Suprapubic skin (tissue), 4 donors: ENCODE data around the gene CCM2. TPM values are rescaled to one million over a fixed set of nuclear protein-coding genes. Genes with fewer than 3 reads are reported as not detected.

Experiments used
- DNase-seq, 2 donors: peaks; one replicate each; pipeline ENCODE4 v3.0.0-alpha.2; 2019; ENCODE audit warnings: low spot score in 2 of 2
- H3K27ac ChIP-seq: fragments of 200-600 bp; sonication (generic); one replicate; pipeline ENCODE4 v1.5.1; 2019
- H3K27me3 ChIP-seq: fragments of 200-600 bp; sonication (generic); one replicate; pipeline ENCODE4 v1.5.1; 2019
- H3K36me3 ChIP-seq: fragments of 200-600 bp; sonication (generic); one replicate; pipeline ENCODE4 v1.5.1; 2019
- H3K4me1 ChIP-seq: fragments of 200-600 bp; sonication (generic); one replicate; pipeline ENCODE4 v1.5.1; 2019
- H3K4me3 ChIP-seq: fragments of 200-600 bp; sonication (generic); one replicate; pipeline ENCODE4 v1.5.1; 2019; ENCODE audit warnings: mild to moderate bottlenecking
- H3K9me3 ChIP-seq: fragments of 200-600 bp; sonication (generic); one replicate; pipeline ENCODE4 v1.5.1; 2019
- EP300 ChIP-seq: sonication (generic); formaldehyde crosslinking; IDR thresholded peaks from one replicate; pipeline ENCODE4 v1.6.1; 2017; ENCODE audit warnings: antibody characterized with exemption
- POLR2A ChIP-seq, 2 donors: fragments of 450-650 bp; IDR thresholded peaks; one replicate each; pipeline ENCODE4 v1.6.1; 2017; ENCODE audit warnings: antibody characterized with exemption in 2 of 2, mild to moderate bottlenecking in 2 of 2, moderate library complexity in 2 of 2
- POLR2AphosphoS5 ChIP-seq, 3 donors: sonication (generic); formaldehyde crosslinking; IDR thresholded peaks; one replicate each; pipeline ENCODE4 v1.6.1; 2017; ENCODE audit warnings: antibody characterized with exemption in 3 of 3
- WGBS: methylation state at CpG from one replicate; pipeline ENCODE4 v1.1.5; 2018; 5-methylcytosine and 5-hydroxymethylcytosine counted together
- total RNA-seq, 4 donors: library from RNA; depleted of rRNA; stranded (reverse); fragments of >200 nt; gene quantifications; one replicate each; pipeline ENCODE4 v1.1.0, GENCODE V29; 2016
- TF ChIP-seq, protein P1 (sequence below), 2 donors: fragments of 200-600 bp in 1 of 2; fragments of 450-650 bp in 1 of 2; sonication (generic) in 1 of 2; IDR thresholded peaks; one replicate each; pipeline ENCODE4 v1.5.1; 2016 to 2019; ENCODE audit warnings: antibody characterized with exemption in 2 of 2, mild to moderate bottlenecking in 1 of 2, moderate library complexity in 1 of 2

The CCM2 gene
- 10 to 100 TPM; 34.3 to 42.3 (median 35.9) TPM for total RNA-seq

DNA sequence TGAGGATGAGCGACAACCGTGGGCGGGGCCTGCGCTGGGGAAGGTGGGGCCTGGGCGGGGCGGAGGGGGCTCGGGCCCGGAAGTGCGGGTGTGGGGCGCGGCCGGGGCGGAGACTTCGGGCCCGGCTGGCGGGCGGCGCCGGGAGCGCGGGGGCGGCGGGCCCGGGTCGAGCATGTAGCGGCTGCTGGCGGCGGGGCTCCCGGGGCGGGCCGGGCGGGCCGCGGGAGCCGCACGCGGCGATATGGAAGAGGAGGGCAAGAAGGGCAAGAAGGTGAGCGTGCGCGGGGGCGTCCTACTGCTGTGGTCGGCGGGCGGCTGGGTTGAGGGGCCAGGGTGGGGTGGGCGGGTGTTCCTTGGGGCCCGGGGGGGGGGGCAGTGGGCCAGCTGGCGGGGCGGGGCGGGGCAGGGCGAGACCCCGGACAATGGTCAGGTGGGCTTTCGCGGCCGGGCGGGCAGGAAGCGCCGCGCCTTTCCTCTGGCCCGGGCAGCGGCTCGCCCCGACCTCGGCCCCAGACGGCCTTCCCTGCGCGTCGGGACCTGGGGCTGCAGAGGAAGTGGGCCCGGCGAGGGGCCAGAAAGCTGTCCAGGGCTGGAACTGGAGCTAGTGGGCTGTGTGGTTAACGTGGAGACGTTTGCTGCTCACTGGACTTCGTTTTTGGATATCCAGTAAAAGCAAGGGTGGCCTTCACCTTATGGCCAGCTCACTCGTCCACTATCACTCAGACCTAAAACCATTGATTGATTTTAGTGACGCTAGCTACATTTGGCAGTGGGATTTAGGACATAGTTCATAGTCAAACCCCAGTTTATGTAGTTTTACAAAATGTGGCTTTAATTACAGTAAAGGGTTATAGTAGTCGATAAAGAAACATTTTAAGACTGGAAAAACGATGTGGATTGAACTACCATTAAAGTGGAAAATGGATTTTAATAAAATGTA is at the start of gene CCM2:
CCM2 (plus strand) TSS at position 109 of the 940 bp plus-strand sequence; CDS start at position 242, 133 bp downstream.
- no peaks in the 10 kb centered on the region for H3K36me3 ChIP-seq
- H3K27ac ChIP-seq: peak within 1 kb of the TSS; percentile 92
- H3K9me3 ChIP-seq: no peaks in the 10 kb centered on the region
- no peak for TF ChIP-seq POLR2A (IDR thresholded peaks at IDR 0.05)
- TF ChIP-seq, protein P1, sequence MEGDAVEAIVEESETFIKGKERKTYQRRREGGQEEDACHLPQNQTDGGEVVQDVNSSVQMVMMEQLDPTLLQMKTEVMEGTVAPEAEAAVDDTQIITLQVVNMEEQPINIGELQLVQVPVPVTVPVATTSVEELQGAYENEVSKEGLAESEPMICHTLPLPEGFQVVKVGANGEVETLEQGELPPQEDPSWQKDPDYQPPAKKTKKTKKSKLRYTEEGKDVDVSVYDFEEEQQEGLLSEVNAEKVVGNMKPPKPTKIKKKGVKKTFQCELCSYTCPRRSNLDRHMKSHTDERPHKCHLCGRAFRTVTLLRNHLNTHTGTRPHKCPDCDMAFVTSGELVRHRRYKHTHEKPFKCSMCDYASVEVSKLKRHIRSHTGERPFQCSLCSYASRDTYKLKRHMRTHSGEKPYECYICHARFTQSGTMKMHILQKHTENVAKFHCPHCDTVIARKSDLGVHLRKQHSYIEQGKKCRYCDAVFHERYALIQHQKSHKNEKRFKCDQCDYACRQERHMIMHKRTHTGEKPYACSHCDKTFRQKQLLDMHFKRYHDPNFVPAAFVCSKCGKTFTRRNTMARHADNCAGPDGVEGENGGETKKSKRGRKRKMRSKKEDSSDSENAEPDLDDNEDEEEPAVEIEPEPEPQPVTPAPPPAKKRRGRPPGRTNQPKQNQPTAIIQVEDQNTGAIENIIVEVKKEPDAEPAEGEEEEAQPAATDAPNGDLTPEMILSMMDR (IDR thresholded peaks at IDR 0.05): no peak
- H3K4me1 ChIP-seq: peaks cover 34% of the 10 kb centered on the region
- H3K27me3 ChIP-seq: no peaks in the 10 kb centered on the region
- peak within 1 kb of the TSS; percentile 86 for H3K4me3 ChIP-seq
- DNase-seq: peak in 1 of 2 donors; percentile 79
- WGBS: under 1% methylated on average over 19 of the region's 77 CpGs

DNA sequence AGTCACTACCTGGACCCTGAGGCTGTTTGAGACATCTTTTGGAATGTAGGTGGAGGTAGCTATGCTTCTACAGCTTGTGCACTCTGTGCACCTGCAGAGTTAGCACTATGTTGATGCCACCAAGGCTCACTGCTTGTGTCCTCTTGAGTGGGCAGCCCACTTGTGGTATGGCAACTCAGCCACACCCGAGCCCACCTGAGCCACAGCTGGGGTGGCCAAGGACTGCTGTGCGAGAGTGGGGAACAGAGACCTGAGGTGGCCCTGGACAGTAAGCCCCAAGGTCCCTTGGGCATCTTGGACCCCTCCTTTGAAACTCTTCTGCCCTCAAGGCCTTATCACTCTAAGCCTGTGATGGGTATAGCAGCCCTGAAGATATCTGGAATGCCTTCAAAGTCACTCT is 46.8 kb upstream of the CCM2 start:
- DNase-seq: peak in 1 of 2 donors; percentile 29
- Histone ChIP-seq H3K4me1 (no peaks in the 10 kb centered on the region), H3K27ac (no peak overlapping the region), H3K4me3 (no peak overlapping the region), H3K36me3 (no peaks in the 10 kb centered on the region), H3K9me3 (no peaks in the 10 kb centered on the region), H3K27me3 (no peaks in the 10 kb centered on the region)
- WGBS: 80% methylated on average over 1 of the region's 2 CpGs
- TF ChIP-seq EP300 (no peak), POLR2A (IDR thresholded peaks at IDR 0.05) (no peak), POLR2AphosphoS5 (IDR thresholded peaks at IDR 0.05) (no peak)
- TF ChIP-seq, protein P1 (IDR thresholded peaks at IDR 0.05): no peak

GRCh38 chr7:44955733-44956132 is 44.3 kb upstream of the CCM2 start:
- Histone ChIP-seq H3K9me3 (no peaks in the 10 kb centered on the region), H3K36me3 (no peaks in the 10 kb centered on the region), H3K27ac (no peak overlapping the region), H3K27me3 (no peaks in the 10 kb centered on the region), H3K4me1 (no peaks in the 10 kb centered on the region), H3K4me3 (no peak overlapping the region)
- TF ChIP-seq, protein P1 (IDR thresholded peaks at IDR 0.05): no peak
- TF ChIP-seq POLR2AphosphoS5 (IDR thresholded peaks at IDR 0.05): no peak
- no peak for TF ChIP-seq POLR2A (IDR thresholded peaks at IDR 0.05)
- TF ChIP-seq EP300: no peak
- peak in 1 of 2 donors; percentile 29 for DNase-seq
- 69% methylated on average over 2 of the region's 2 CpGs for WGBS

DNA sequence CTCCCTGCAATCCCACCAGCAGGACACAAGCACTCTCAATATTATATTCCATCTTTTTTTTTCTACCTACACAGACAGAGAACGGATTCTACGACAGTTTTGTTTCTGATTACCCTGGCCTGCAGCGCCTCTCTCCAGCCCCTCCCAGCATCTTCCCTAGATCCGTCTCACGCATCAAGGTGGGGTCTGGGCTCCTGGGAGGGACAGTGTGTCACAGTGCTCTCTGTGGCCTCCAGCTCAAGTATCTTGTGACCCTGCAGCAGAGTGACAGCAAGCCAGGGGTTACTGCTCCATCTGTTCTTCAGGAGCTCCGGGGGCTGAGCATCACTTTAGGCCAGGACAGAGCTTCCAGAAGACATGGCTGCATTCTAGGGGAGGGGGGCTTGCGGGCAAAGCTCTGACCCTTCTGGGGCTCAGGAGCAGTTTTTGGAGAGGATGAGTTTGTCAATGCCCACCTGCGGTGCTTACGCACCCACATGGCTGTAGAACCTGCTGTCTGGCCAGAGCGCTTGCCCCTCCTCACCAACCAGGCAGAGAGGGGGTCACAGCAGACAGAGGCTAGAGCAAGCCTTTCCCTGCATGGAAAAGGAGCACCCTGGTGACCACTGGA is 43.7 kb upstream of the CCM2 start:
- H3K4me1 ChIP-seq: no peaks in the 10 kb centered on the region
- H3K4me3 ChIP-seq: no peak overlapping the region
- H3K9me3 ChIP-seq: no peaks in the 10 kb centered on the region
- DNase-seq: peak in 1 of 2 donors; percentile 17
- TF ChIP-seq EP300 (no peak), POLR2A (IDR thresholded peaks at IDR 0.05) (no peak), POLR2AphosphoS5 (IDR thresholded peaks at IDR 0.05) (no peak)
- TF ChIP-seq, protein P1 (IDR thresholded peaks at IDR 0.05): no peak
- no peak overlapping the region for H3K27ac ChIP-seq
- no peaks in the 10 kb centered on the region for H3K36me3 ChIP-seq
- no peaks in the 10 kb centered on the region for H3K27me3 ChIP-seq
- 86% methylated on average over 9 of the region's 10 CpGs for WGBS
